ENCODE measurements around the gene CC2D1A. TPM values are rescaled to one million over a fixed set of nuclear protein-coding genes. Genes with fewer than 3 reads are reported as not detected.

The CC2D1A gene
- polyA plus RNA-seq, 1 experiment: 5.1 TPM

- Histone ChIP-seq H3K9me3 (ENCODE audit: control insufficient read depth, insufficient read depth, low read length) (no peaks in the 10 kb centered on the region; the same call in 1 of the 2 replicates), H3K4me3 (ENCODE audit: low read depth, low read length) (no peak overlapping the region), H3K27me3 (ENCODE audit: control insufficient read depth, insufficient read depth, low read length) (peaks cover 8% of the 10 kb centered on the region), H3K27ac (ENCODE audit: low read depth, low read length) (no peak overlapping the region)
- CTCF ChIA-PET: interaction anchor here (0.6 kb wide), 1 partner anchor 364 kb away, joined by 6 read pairs; no protein-coding TSS in a partner anchor
- no peak for DNase-seq (ENCODE audit: low read depth, low spot score)
- POLR2A ChIA-PET: no interaction called here
- no peak for TF ChIP-seq CTCF (IDR thresholded peaks at IDR 0.05; ENCODE audit: low read depth, low read length)
These were observed 13.1 kb upstream of the CC2D1A start for GRCh38 chr19:13892870-13893269.

DNA sequence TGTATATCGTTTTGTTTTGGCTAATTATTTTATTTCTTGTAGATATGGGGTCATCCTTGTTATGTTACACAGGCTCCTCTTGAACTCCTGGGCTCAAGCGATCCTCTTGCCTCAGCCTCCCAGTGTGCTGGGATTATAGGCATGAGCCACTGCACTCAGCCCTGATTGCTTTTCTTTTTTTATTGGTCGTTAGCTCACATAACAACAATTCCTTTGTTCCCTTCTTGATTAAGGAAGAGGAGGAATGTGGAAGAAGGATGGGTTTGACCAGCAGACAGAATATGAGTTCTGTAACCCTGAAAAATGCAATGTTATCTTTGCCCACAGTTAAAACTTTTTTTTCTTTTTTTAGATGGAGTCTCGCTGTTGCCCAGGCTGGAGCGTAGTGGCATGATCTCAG is 11.4 kb upstream of the CC2D1A start:
- ChIA-PET POLR2A (no interaction called here), CTCF (no interaction called here)
- no peak for DNase-seq (ENCODE audit: low read depth, low spot score)
- Histone ChIP-seq H3K4me3 (ENCODE audit: low read depth, low read length) (no peak overlapping the region), H3K27me3 (ENCODE audit: control insufficient read depth, insufficient read depth, low read length) (peaks cover 3% of the 10 kb centered on the region), H3K9me3 (ENCODE audit: control insufficient read depth, insufficient read depth, low read length) (no peaks in the 10 kb centered on the region; the same call in 1 of the 2 replicates), H3K27ac (ENCODE audit: low read depth, low read length) (no peak overlapping the region)
- TF ChIP-seq CTCF (IDR thresholded peaks at IDR 0.05; ENCODE audit: low read depth, low read length): no peak

DNA sequence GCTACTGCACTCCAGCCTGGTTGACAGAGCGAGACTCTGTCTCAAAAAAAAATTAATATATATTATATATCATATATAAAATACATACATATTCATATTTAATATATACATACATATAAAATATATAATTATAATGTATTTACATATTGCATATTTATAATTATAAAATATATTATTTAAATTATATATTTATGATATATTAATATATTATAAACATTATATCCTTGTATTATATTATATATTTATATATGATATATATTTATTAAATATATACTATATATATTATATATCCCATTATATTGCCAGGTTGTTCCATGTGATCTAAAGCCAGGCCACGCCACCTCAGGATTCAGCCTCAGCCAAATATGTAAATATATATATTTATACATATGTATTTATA is 9.8 kb upstream of the CC2D1A start:
- ChIA-PET CTCF (no interaction called here), POLR2A (no interaction called here)
- H3K4me3 ChIP-seq (ENCODE audit: low read depth, low read length): no peak overlapping the region
- H3K9me3 ChIP-seq (ENCODE audit: control insufficient read depth, insufficient read depth, low read length): no peaks in the 10 kb centered on the region; the same call in 1 of the 2 replicates
- no peak for TF ChIP-seq CTCF (IDR thresholded peaks at IDR 0.05; ENCODE audit: low read depth, low read length)
- no peak for DNase-seq (ENCODE audit: low read depth, low spot score)
- H3K27ac ChIP-seq (ENCODE audit: low read depth, low read length): no peak overlapping the region
- H3K27me3 ChIP-seq (ENCODE audit: control insufficient read depth, insufficient read depth, low read length): peaks cover 3% of the 10 kb centered on the region

- no peak for TF ChIP-seq CTCF (IDR thresholded peaks at IDR 0.05; ENCODE audit: low read depth, low read length)
- CTCF ChIA-PET: interaction anchor here (0.6 to 1.4 kb wide), 2 partner anchors 19 to 159 kb away, joined by 3 read pairs; no protein-coding TSS in a partner anchor
These were observed 6.6 kb upstream of the CC2D1A start for GRCh38 chr19:13899393-13899792.

DNA sequence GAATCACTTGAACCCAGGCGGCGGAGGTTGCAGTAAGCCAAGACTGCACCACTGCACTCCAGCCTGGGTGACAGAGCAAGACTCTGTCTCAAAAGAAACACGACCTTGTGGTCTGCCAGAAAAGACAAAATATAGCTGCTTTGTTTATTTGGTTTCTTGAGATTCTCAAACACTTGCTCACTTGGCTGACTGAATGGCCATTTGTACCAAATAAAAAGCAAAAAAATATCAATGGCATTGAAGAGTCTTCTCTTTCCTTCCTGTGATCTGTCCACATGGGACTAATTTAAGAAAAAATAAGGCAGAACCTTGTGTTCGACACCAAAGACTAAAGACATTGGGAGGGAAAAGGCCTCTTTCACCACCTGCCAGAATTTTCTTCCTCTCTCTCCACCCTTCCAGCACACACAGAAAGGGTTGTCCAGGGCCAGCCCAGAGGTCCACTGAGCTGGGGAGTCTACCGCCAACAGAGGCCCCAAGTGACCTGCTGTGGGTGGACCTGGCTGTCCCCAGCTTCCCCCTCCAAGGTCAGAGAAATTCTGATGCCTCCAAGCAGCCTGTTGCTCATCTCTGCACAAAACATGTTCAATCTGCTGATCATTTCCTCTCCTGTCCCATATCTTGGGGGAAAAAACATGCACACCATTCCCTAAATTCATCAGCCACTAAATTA is 6.0 kb upstream of the CC2D1A start:
- TF ChIP-seq CTCF (IDR thresholded peaks at IDR 0.05; ENCODE audit: low read depth, low read length): no peak
- H3K27me3 ChIP-seq (ENCODE audit: control insufficient read depth, insufficient read depth, low read length): peaks cover 3% of the 10 kb centered on the region
- ChIA-PET POLR2A (interaction anchor here (0.9 kb wide), 1 partner anchor 30 kb away, joined by 3 read pairs; no protein-coding TSS in a partner anchor), CTCF (interaction anchor here (1.4 kb wide), 1 partner anchor 19 kb away, joined by 3 read pairs; no protein-coding TSS in a partner anchor)
- no peaks in the 10 kb centered on the region for H3K9me3 ChIP-seq (ENCODE audit: control insufficient read depth, insufficient read depth, low read length)
- H3K27ac ChIP-seq (ENCODE audit: low read depth, low read length): no peak overlapping the region
- DNase-seq (ENCODE audit: low read depth, low spot score): no peak
- H3K4me3 ChIP-seq (ENCODE audit: low read depth, low read length): no peak overlapping the region

More at GRCh38 chr19:13899393-13899792, 6.6 kb upstream of the CC2D1A start:
- Histone ChIP-seq H3K4me3 (ENCODE audit: low read depth, low read length) (no peak overlapping the region), H3K27me3 (ENCODE audit: control insufficient read depth, insufficient read depth, low read length) (peaks cover 3% of the 10 kb centered on the region), H3K9me3 (ENCODE audit: control insufficient read depth, insufficient read depth, low read length) (no peaks in the 10 kb centered on the region), H3K27ac (ENCODE audit: low read depth, low read length) (no peak overlapping the region)
- POLR2A ChIA-PET: no interaction called here
- no peak for DNase-seq (ENCODE audit: low read depth, low spot score)
